Brain microvascular endothelial cell (primary cell): ENCODE measurements around the gene C22orf31.

Experiments used
- DNase-seq: peaks from one replicate; pipeline ENCODE4 v3.0.0-alpha.2; 2020
- H3K27ac ChIP-seq: fragments of 250-450 bp; sonication (Bioruptor Pico); 2 replicates; pipeline ENCODE4 v1.5.1; 2020; ENCODE audit warnings: mild to moderate bottlenecking, moderate library complexity
- H3K27me3 ChIP-seq: fragments of 250-450 bp; sonication (Bioruptor Pico); replicated peaks from 2 replicates; pipeline ENCODE4 v1.5.1; 2020; ENCODE audit warnings: mild to moderate bottlenecking
- H3K36me3 ChIP-seq: fragments of 250-450 bp; sonication (Bioruptor Pico); replicated peaks from 2 replicates; pipeline ENCODE4 v1.5.1; 2020; ENCODE audit warnings: mild to moderate bottlenecking
- H3K4me3 ChIP-seq: 2 replicates; pipeline ENCODE4 v1.5.1; 2011; ENCODE audit warnings: low read depth, mild to moderate bottlenecking, control low read depth, low read length, moderate library complexity
- CTCF ChIP-seq: IDR thresholded peaks from 2 replicates; pipeline ENCODE4 v1.5.1; 2011; ENCODE audit warnings: low read depth, mild to moderate bottlenecking, moderate library complexity, low read length, control low read depth, inconsistent platforms; ENCODE audit errors: missing control alignments
- in situ Hi-C: cut with HindIII; loops from 2 replicates; pipeline ENCODE4 v1.10.0; 2017; ENCODE audit warnings: low sequenced_read_pairs, low pct_ligation_motif_present

C22orf31 gene

GRCh38 chr22:29080106-29080975 is 18.7 kb upstream of the C22orf31 start:
- Histone ChIP-seq H3K4me3 (no peak overlapping the region), H3K27ac (no peak overlapping the region), H3K27me3 (no peaks in the 10 kb centered on the region), H3K36me3 (no peaks in the 10 kb centered on the region)
- TF ChIP-seq CTCF: no peak
- in situ Hi-C loops: no loop called here
- DNase-seq: no peak

GRCh38 chr22:29079218-29079901 is 17.7 kb upstream of the C22orf31 start:
- no peak for TF ChIP-seq CTCF
- Histone ChIP-seq H3K27me3 (no peaks in the 10 kb centered on the region), H3K27ac (no peak overlapping the region), H3K4me3 (no peak overlapping the region), H3K36me3 (no peaks in the 10 kb centered on the region)
- in situ Hi-C loops: no loop called here
- DNase-seq: no peak

GRCh38 chr22:29078869-29079207 is 17.2 kb upstream of the C22orf31 start:
- no peaks in the 10 kb centered on the region for H3K27me3 ChIP-seq
- H3K36me3 ChIP-seq: no peaks in the 10 kb centered on the region
- H3K4me3 ChIP-seq: no peak overlapping the region
- H3K27ac ChIP-seq: no peak overlapping the region
- no peak for TF ChIP-seq CTCF
- in situ Hi-C loops: no loop called here
- DNase-seq: no peak

- TF ChIP-seq CTCF: no peak
- in situ Hi-C loops: no loop called here
- DNase-seq: no peak
- no peak overlapping the region for H3K4me3 ChIP-seq
- H3K27me3 ChIP-seq: peaks cover 2% of the 10 kb centered on the region
- no peaks in the 10 kb centered on the region for H3K36me3 ChIP-seq
- no peak overlapping the region for H3K27ac ChIP-seq
Measured at GRCh38 chr22:29078036-29078868, 16.6 kb upstream of the C22orf31 start.

GRCh38 chr22:29074276-29074772 is 12.7 kb upstream of the C22orf31 start:
- no peak overlapping the region for H3K27ac ChIP-seq
- H3K4me3 ChIP-seq: no peak overlapping the region
- no peak for TF ChIP-seq CTCF
- peaks cover 5% of the 10 kb centered on the region for H3K27me3 ChIP-seq
- no peaks in the 10 kb centered on the region for H3K36me3 ChIP-seq
- in situ Hi-C loops: no loop called here
- DNase-seq: no peak
